Endothelial cell of umbilical vein (primary cell): ENCODE measurements around the gene KLHL6.

ENCODE experiments used
- EZH2 ChIP-seq: IDR thresholded peaks from 2 replicates; pipeline ENCODE4 v1.6.1; 2012; ENCODE audit warnings: borderline replicate concordance, low read depth, mild to moderate bottlenecking, moderate library complexity, low read length, inconsistent platforms; ENCODE audit not compliant: severe bottlenecking
- POLR2A ChIP-seq: IDR thresholded peaks from 2 replicates; pipeline ENCODE4 v1.6.1; 2012; ENCODE audit warnings: low read depth, mild to moderate bottlenecking, control low read depth, low read length
- POLR2AphosphoS5 ChIP-seq: IDR thresholded peaks from 2 replicates; pipeline ENCODE4 v1.6.1; 2012; ENCODE audit warnings: low read depth, mild to moderate bottlenecking, control low read depth, low read length, moderate library complexity; ENCODE audit not compliant: insufficient read depth
- TF ChIP-seq, protein P1 (sequence below), 2 donors: IDR thresholded peaks; 1 replicate in 1 of 2; 2 replicates in 1 of 2; pipeline ENCODE4 v1.5.1; 2011; ENCODE audit warnings: low read length in 2 of 2, mild to moderate bottlenecking in 2 of 2, moderate library complexity in 2 of 2, control low read depth in 1 of 2, inconsistent platforms in 1 of 2, low read depth in 1 of 2; ENCODE audit not compliant: insufficient read depth in 1 of 2; ENCODE audit errors: extremely low read depth in 1 of 2
- TF ChIP-seq, protein P2 (sequence below): IDR thresholded peaks from 2 replicates; pipeline ENCODE4 v1.6.1; 2011; ENCODE audit not compliant: insufficient read depth, insufficient read length

DNA sequence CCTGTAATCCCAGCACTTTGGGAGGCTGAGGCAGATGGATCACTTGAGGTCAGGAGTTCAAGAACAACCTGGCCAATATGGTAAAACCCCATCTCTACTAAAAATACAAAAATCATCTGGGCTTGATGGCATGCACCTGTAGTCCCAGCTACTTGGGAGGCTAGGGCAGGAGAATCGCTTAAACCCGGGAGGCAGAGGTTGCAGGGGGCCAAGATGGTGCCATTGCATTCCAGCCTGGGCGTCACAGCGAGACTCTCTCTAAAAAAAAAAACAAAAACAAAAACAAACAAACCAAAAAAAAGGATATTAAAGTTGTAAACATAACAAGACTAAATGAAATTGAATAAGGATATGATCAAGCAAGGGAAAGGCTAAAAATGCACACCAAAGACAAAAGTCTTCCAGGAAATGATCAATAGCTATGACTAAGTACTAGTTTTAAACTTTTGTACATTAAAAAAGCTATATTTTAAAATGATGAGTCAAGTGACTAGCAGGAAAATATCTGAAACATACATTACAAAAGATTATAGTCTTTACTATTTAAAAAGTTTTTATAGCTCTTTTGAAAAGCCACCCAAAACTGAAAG is 28.6 kb downstream of the KLHL6 start:
- TF ChIP-seq, protein P1, sequence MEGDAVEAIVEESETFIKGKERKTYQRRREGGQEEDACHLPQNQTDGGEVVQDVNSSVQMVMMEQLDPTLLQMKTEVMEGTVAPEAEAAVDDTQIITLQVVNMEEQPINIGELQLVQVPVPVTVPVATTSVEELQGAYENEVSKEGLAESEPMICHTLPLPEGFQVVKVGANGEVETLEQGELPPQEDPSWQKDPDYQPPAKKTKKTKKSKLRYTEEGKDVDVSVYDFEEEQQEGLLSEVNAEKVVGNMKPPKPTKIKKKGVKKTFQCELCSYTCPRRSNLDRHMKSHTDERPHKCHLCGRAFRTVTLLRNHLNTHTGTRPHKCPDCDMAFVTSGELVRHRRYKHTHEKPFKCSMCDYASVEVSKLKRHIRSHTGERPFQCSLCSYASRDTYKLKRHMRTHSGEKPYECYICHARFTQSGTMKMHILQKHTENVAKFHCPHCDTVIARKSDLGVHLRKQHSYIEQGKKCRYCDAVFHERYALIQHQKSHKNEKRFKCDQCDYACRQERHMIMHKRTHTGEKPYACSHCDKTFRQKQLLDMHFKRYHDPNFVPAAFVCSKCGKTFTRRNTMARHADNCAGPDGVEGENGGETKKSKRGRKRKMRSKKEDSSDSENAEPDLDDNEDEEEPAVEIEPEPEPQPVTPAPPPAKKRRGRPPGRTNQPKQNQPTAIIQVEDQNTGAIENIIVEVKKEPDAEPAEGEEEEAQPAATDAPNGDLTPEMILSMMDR (IDR thresholded peaks at IDR 0.05; ENCODE audit: extremely low read depth in 1 of 2, insufficient read depth in 1 of 2, low read depth in 1 of 2, low read length in 2 of 2) = no peak
- TF ChIP-seq, protein P2, sequence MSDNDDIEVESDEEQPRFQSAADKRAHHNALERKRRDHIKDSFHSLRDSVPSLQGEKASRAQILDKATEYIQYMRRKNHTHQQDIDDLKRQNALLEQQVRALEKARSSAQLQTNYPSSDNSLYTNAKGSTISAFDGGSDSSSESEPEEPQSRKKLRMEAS = no peak
- no peak for TF ChIP-seq POLR2AphosphoS5
- no peak for TF ChIP-seq POLR2A
- TF ChIP-seq EZH2 = no peak
